ENCODE measurements around the gene ITIH2. TPM values are rescaled to one million over a fixed set of nuclear protein-coding genes. Genes with fewer than 3 reads are reported as not detected.

ITIH2 gene
- total RNA-seq, 1 experiment from 2014 or later, result 0.57 TPM

- Histone ChIP-seq H2AFZ (ENCODE audit: low read depth, low read length, poor library complexity, severe bottlenecking) (no peak overlapping the region), H3K4me2 (ENCODE audit: low read length) (no peak overlapping the region), H3K27ac (ENCODE audit: low read depth, low read length) (no peak overlapping the region), H3K4me3 (replicated peaks in 1 of 2; ENCODE audit: low read depth in 1 of 2, low read length in 2 of 2) (no peak overlapping the region), H3K27me3 (ENCODE audit: insufficient read depth, low read length) (no peaks in the 10 kb centered on the region), H3K36me3 (ENCODE audit: control insufficient read depth in 1 of 2, insufficient read depth in 2 of 2, low read length in 2 of 2) (peaks cover 8 to 23% of the 10 kb centered on the region in 2 experiments), H4K20me1 (ENCODE audit: insufficient read depth) (no peaks in the 10 kb centered on the region), H3K9ac (ENCODE audit: low read length) (no peak overlapping the region), H3K9me2 (ENCODE audit: insufficient read depth) (no peaks in the 10 kb centered on the region), H3K4me1 (ENCODE audit: control insufficient read depth in 1 of 2, insufficient read depth in 2 of 2, low read length in 2 of 2) (peaks cover 0 to 5% of the 10 kb centered on the region in 2 experiments; a peak in 2 of 4 replicates), H3K9me3 (ENCODE audit: control insufficient read depth in 1 of 2, insufficient read depth in 1 of 2, low read depth in 1 of 2, low read length in 2 of 2) (no peaks in the 10 kb centered on the region), H3K79me2 (ENCODE audit: insufficient read depth, low read length) (no peaks in the 10 kb centered on the region)
- RAD21 ChIA-PET (ENCODE audit: low non-redundant PET in 1 of 2, low total read pairs in 2 of 2, uncharacterized antibody in 2 of 2, unreplicated experiment in 2 of 2), result no interaction called here
- no peak for ATAC-seq
- no TSS peak for BruUV-seq (replicated peaks)
- TF ChIP-seq ELF1 (IDR thresholded peaks at IDR 0.05; ENCODE audit: borderline replicate concordance, low read depth), result no peak
- TF ChIP-seq ZFX (IDR thresholded peaks at IDR 0.05), result no peak
- TF ChIP-seq POLR2A (IDR thresholded peaks at IDR 0.05; ENCODE audit: borderline replicate concordance, extremely low read depth, insufficient read depth, insufficient read length), result no peak
- no peak for TF ChIP-seq FOSL1 (IDR thresholded peaks at IDR 0.05; ENCODE audit: low read depth)
- no peak for TF ChIP-seq CEBPB (IDR thresholded peaks at IDR 0.05; ENCODE audit: low read depth)
- TF ChIP-seq EZH2phosphoT487 (IDR thresholded peaks at IDR 0.05; ENCODE audit: borderline replicate concordance), result no peak
- no peak for TF ChIP-seq YY1 (IDR thresholded peaks at IDR 0.05; ENCODE audit: extremely low read depth, insufficient replicate concordance, low read depth, low read length)
- no peak for TF ChIP-seq POLR2AphosphoS5 (IDR thresholded peaks at IDR 0.05; ENCODE audit: low read depth, low read length)
- no peak for TF ChIP-seq ATF3 (IDR thresholded peaks at IDR 0.05)
- TF ChIP-seq CTCF (IDR thresholded peaks at IDR 0.05 in 2 of 3, conservative IDR thresholded peaks at IDR 0.05 in 1 of 3; ENCODE audit: borderline replicate concordance in 1 of 3, insufficient read depth in 1 of 3, low read depth in 2 of 3, low read length in 2 of 3), result no peak
- no peak for TF ChIP-seq SP1 (IDR thresholded peaks at IDR 0.05; ENCODE audit: low read depth)
- no peak for TF ChIP-seq EZH2 (IDR thresholded peaks at IDR 0.05)
- no peak for TF ChIP-seq CBX3 (IDR thresholded peaks at IDR 0.05; ENCODE audit: low read depth)
- TF ChIP-seq TCF7L2 (IDR thresholded peaks at IDR 0.05; ENCODE audit: borderline replicate concordance, extremely low read depth, insufficient read depth, insufficient read length), result no peak
- TF ChIP-seq SIN3A (IDR thresholded peaks at IDR 0.05; ENCODE audit: low read depth), result no peak
- TF ChIP-seq JUND (IDR thresholded peaks at IDR 0.05), result no peak
- no peak for TF ChIP-seq SRF (IDR thresholded peaks at IDR 0.05; ENCODE audit: low read depth)
- no peak for TF ChIP-seq REST (IDR thresholded peaks at IDR 0.05; ENCODE audit: low read depth)
- CTCF ChIA-PET, result no interaction called here
- intact Hi-C loops (cut with micrococcal nuclease), result loop anchor here (10.0 kb wide), 1 partner anchor 227 kb away; no protein-coding TSS in a partner anchor
- no peak for DNase-seq (ENCODE audit: low read depth, low spot score)
- POLR2A ChIA-PET, result no interaction called here
Measured at GRCh38 chr10:7752251-7752650, 49.1 kb downstream of the ITIH2 start.

All from HCT116 (cell line).